Mucosa of rectum (tissue), 2 donors: ENCODE measurements around the gene NDUFS2.
A peak's percentile ranks its signal among the peaks of the same experiment; 100 is the strongest.
"Not testable (repeated sequence)": the region's sequence is repeated elsewhere in the genome, so short reads cannot be mapped to it uniquely, and the experiment has no call there.

Experiments used
- H3K27ac ChIP-seq, 2 donors: one replicate each; pipeline ENCODE4 v1.7.0; 2013; ENCODE audit warnings: inconsistent platforms in 2 of 2, low read depth in 2 of 2, low read length in 2 of 2
- H3K27me3 ChIP-seq, 2 donors: one replicate each; pipeline ENCODE4 v1.7.0; 2013; ENCODE audit warnings: low read length in 2 of 2; ENCODE audit not compliant: control insufficient read depth in 2 of 2, insufficient read depth in 2 of 2
- H3K36me3 ChIP-seq, 2 donors: one replicate each; pipeline ENCODE4 v1.7.0; 2013; ENCODE audit warnings: low read length in 2 of 2; ENCODE audit not compliant: control insufficient read depth in 2 of 2, insufficient read depth in 2 of 2
- H3K4me1 ChIP-seq, 2 donors: one replicate each; pipeline ENCODE4 v1.7.0; 2013; ENCODE audit warnings: low read length in 2 of 2, mild to moderate bottlenecking in 1 of 2; ENCODE audit not compliant: control insufficient read depth in 2 of 2, insufficient read depth in 2 of 2
- H3K4me3 ChIP-seq, 2 donors: one replicate each; pipeline ENCODE4 v1.7.0; 2013; ENCODE audit warnings: low read length in 2 of 2
- H3K9ac ChIP-seq, 2 donors: one replicate each; pipeline ENCODE4 v1.7.0; 2013; ENCODE audit warnings: low read length in 2 of 2, low read depth in 1 of 2, mild to moderate bottlenecking in 1 of 2
- H3K9me3 ChIP-seq, 2 donors: one replicate each; pipeline ENCODE4 v1.7.0; 2013; ENCODE audit warnings: low read length in 2 of 2; ENCODE audit not compliant: control insufficient read depth in 2 of 2
- donor health status: healthy.
- donor health status: Normal muscosa, but diverticular disease.

The NDUFS2 gene

DNA sequence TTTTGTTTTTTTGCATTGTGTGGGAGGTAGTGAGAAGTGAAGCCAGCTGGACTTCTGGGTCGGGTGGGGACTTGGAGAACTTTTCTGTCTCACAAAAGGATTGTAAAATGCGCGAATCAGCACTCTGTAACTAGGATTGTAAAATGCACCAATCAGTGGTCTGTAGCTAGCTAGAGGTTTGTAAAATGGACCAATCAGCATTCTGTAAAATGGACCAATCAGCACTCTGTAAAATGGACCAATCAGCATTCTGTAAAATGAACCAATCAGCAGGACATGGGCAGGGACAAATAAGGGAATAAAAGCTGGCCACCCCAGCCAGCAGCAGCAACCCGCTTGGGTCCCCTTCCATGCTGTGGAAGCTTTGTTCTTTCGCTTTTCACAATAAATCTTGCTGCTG is 47.9 kb downstream of the NDUFS2 start:
- not testable (repeated sequence) for H3K9ac ChIP-seq, H3K36me3 ChIP-seq, H3K4me3 ChIP-seq, H3K4me1 ChIP-seq, H3K9me3 ChIP-seq, H3K27ac ChIP-seq, H3K27me3 ChIP-seq

DNA sequence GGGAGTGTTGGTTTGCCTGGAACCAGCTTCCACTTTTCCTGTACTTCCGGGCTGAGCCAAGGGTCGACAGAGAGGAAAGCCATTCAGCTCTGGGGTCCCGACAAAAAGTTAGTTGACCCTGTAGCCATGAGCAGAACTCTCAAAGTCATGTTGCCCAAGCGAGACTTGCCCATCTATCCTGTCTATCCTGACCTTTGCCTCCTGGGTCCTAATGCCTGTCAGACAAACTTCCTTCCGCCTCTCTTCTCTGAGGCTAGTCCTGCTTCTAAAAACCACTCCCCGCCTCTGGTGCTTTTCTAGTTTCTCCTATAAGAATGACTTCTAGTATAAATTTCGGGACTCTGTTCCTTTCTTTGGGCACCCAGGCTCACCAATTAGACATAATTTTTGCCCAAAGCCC is 48.7 kb downstream of the NDUFS2 start:
- Histone ChIP-seq H3K9me3 (peaks cover 0 to 4% of the 10 kb centered on the region in 2 donors), H3K4me1 (no peaks in the 10 kb centered on the region), H3K4me3 (no peak overlapping the region), H3K27ac (no peak overlapping the region), H3K36me3 (no peaks in the 10 kb centered on the region), H3K9ac (no peak overlapping the region), H3K27me3 (no peaks in the 10 kb centered on the region)

DNA sequence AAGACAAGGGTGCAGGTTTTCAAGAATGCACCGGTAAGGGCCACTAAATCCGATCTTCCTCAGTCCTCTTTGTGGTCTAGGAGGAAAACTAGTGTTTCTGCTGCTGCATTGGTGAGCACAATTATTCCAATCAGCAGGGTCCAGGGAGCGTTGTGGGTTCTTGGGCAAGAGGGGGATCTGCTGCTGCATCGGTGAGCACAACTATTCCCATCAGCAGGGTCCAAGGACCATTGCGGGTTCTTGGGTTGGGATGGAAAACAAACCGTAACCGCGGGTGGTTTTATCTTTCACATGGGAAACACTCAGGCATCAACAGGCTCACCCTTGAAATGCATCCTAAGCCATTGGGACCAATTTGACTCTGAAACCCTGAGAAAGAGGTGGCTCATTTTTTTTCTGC is 49.4 kb downstream of the NDUFS2 start:
- Histone ChIP-seq H3K36me3 (no peaks in the 10 kb centered on the region), H3K4me3 (no peak overlapping the region), H3K27me3 (no peaks in the 10 kb centered on the region), H3K9me3 (peaks cover 0 to 4% of the 10 kb centered on the region in 2 donors), H3K27ac (no peak overlapping the region), H3K9ac (no peak overlapping the region), H3K4me1 (no peaks in the 10 kb centered on the region)

DNA sequence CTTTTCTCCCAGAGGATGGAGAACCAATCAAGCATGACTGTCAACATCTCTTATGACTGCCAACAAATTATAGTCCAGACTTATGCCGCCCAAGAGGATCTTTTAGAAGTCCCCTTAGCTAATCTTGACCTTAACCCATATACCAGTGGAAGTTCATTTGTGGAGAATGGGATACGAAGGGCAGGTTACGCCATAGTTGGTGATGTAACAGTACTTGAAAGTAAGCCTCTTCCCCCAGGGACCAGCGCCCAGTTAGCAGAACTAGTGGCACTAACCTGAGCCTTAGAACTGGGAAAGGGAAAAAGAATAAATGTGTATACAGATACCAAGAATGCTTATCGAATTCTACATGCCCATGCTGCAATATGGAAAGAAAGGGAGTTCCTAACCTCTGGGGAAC is 53.1 kb downstream of the NDUFS2 start:
- H3K4me3 ChIP-seq, H3K9ac ChIP-seq, H3K27ac ChIP-seq, H3K4me1 ChIP-seq, H3K9me3 ChIP-seq, H3K36me3 ChIP-seq: not testable (repeated sequence)
- H3K27me3 ChIP-seq: peaks cover 11 to 16% of the 10 kb centered on the region in 2 donors

DNA sequence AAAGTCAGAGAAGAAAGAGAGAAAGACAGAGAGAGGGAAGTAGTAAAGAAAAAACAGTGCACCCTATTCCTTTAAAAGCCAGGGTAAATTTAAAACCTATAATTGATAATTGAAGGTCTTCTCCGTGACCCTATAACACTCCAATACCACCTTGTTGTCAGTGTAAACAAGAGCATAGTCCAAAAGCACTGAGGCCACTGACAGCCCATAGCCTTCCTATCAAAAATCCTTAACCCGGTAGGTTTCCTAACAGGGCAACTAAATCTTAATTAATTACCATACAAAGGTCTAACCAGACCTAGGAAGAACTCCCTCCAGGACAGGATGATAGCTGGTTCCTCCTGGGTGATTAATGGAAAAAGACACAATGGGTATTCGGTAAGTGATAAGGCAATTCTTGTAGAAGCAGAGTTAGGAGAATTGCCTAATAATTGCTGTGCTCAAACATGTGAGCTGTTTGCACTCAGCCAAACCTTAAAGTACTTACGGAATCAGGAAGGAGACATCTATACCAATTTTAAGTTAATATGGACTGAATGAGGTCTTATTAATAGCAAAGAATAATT is 53.9 kb downstream of the NDUFS2 start:
- not testable (repeated sequence) for H3K4me1 ChIP-seq, H3K27ac ChIP-seq, H3K9me3 ChIP-seq, H3K4me3 ChIP-seq, H3K36me3 ChIP-seq, H3K9ac ChIP-seq
- H3K27me3 ChIP-seq: peaks cover 16 to 17% of the 10 kb centered on the region in 2 donors

DNA sequence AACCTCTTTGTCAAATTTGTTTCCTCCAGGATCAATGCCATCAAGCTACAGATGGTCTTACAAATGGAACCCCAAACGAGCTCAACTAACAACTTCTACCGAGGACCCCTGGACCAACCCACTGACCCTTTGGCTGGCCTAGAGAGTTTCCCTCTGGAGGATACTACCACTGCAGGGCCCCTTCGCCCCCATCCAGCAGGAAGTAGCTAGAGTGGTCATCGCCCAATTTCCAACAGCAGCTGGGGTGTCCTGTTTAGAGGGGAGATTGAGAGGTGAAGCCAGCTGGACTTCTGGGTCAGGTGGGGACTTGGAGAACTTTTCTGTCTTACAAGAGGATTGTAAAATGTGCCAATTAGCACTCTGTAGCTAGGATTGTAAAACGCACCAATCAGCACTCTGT is 54.9 kb downstream of the NDUFS2 start:
- H3K9ac ChIP-seq, H3K4me3 ChIP-seq, H3K36me3 ChIP-seq, H3K9me3 ChIP-seq, H3K4me1 ChIP-seq, H3K27ac ChIP-seq: not testable (repeated sequence)
- peaks cover 21 to 24% of the 10 kb centered on the region in 2 donors for H3K27me3 ChIP-seq

DNA sequence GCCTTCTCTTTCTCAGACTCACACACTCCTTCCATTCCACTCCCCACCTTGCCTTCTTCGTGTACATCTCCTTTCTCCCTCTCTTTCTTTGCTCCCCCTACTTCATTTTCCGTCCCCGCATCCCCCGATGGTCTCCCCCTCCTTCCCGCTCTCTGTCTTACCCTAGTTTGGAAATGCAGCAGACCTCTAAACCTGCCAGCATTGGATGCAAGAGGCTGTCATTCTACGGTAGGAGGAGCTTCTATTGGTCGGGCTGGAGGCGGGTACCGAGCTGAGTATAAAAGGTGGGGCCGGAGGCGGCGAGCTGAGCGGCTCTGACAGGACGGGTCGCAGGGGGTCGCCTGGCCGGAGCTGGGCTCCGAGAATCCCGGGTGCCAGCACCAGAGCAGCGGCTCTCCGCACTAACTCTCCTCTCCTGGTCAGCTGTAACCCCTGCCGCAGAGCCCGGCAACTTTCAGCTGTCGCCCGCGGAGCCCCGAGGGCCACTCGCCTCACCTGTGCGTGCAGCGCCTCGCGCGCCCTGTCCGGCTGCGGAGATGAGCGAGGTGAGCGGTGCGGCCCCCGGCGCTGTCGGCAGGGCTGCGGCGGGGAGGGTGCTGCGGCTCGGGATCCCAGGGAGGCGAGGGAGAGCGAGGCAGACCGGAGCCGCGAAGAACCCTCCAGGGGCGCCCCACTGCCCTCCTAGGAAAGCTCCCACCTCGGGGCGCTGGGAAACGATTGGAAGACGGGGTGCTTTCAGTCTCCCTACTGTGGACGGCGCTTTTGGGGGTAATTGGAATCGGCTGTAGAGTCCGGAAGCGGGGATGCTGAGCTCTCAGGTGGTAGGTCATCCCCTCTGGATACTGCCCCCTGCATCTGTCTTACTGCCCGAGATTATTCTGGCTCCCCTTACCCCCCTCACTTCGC is 56.5 kb downstream of the NDUFS2 start, which contains the start of gene PCP4L1:
TSS of gene PCP4L1 (plus strand) at position 307 of the 906 bp plus-strand sequence. CDS start at position 537, 230 bp downstream.
- Histone ChIP-seq H3K9me3 (no peaks in the 10 kb centered on the region), H3K27ac (peak within 1 kb of the TSS in 1 of 2 donors; percentile 16), H3K36me3 (no peaks in the 10 kb centered on the region), H3K4me3 (peak within 1 kb of the TSS; percentile 45 to 65), H3K27me3 (peaks cover 21 to 24% of the 10 kb centered on the region in 2 donors), H3K9ac (no peak within 1 kb of the TSS), H3K4me1 (peaks cover 2 to 4% of the 10 kb centered on the region in 2 donors)

DNA sequence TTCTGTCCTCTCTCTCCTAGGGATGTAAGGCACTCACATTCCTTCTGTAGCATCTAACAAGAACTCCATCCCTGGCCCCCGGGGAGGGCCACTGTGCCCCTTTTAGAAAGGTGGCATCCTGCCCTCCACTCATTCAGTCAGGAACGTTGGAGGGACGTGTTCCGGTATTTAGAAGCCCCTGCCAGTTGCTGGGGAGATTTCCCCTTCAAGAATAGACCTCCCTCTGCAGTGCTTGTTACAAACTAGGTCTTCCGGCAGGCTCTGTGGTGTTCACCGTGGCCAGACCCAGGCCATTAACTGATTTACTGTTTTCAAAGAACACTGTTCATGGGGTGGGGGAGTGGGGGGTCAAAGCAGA is 57.2 kb downstream of the NDUFS2 start:
- Histone ChIP-seq H3K9me3 (no peaks in the 10 kb centered on the region), H3K27me3 (peaks cover 21 to 24% of the 10 kb centered on the region in 2 donors), H3K4me3 (peak overlapping the region in 1 of 2 donors; percentile 45), H3K4me1 (peaks cover 2 to 4% of the 10 kb centered on the region in 2 donors), H3K9ac (no peak overlapping the region), H3K36me3 (no peaks in the 10 kb centered on the region), H3K27ac (no peak overlapping the region)

DNA sequence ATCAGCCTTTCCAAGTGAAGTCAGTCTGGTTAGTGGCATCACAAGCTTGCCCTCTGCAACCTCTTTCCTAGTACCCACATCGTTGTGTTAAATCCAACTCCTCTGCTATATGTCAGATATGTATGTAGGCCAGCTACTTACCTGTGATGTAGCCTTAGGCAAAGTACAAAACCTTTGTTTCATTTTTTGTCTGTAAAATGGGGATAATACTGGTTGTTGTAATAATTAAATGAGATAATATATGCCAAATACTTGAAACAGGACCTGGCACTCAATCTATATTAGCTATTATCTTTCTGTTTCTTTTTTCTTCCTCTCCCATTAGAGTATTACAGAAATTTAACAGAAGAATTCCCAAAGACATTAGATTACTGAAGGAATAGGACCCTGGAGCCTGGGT is 57.6 kb downstream of the NDUFS2 start:
- Histone ChIP-seq H3K9ac (no peak overlapping the region), H3K4me3 (no peak overlapping the region)

DNA sequence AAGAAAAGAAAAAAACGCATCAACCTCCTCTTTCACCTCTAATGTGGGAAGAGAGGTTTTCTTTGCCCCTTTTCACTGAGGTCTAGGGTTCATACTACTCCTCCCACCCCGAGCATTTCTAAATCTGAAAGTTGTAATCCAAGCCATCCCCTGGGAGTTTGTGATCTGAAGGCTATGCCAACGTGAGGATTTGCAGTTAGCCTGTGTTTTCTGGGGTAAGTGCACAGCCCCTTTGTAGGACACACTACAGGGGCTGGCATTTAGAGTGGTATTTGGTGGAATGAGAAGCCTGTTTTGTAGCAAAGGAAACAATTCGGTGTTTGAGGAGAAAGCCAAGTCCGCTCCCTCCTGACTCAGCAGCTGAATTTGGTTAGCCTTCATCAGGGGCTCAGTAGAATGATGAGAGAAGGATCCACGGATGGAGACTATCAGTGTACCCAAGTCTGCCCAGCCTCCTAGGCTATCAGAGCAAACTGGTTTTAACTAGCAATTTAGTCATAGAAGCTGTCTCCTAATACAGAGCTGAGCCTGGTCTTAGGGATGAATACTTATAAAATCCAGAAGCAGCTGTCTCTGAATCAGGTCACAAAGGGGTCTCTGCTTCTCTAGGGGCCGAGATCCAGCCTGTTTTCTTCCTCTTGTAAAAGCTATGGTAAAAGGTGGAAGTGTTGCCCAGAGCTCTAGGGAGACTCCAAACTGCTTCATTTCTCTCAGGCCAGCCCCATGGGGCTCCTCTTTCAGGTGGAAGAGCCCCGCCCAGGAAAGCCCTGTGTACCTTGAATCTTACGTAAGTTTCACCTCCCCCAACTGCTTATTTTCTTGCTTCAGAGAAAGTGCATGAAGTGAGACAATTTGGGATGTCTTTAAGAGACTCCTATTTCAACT is 58.5 kb downstream of the NDUFS2 start:
- Histone ChIP-seq H3K4me3 (no peak overlapping the region), H3K9ac (no peak overlapping the region), H3K4me1 (peaks cover 2 to 4% of the 10 kb centered on the region in 2 donors), H3K27me3 (peaks cover 21 to 24% of the 10 kb centered on the region in 2 donors), H3K9me3 (no peaks in the 10 kb centered on the region), H3K27ac (no peak overlapping the region), H3K36me3 (no peaks in the 10 kb centered on the region)

More for the DNA sequence above, 57.6 kb downstream of the NDUFS2 start:
- Histone ChIP-seq H3K9me3 (no peaks in the 10 kb centered on the region), H3K36me3 (no peaks in the 10 kb centered on the region), H3K27me3 (peaks cover 21 to 24% of the 10 kb centered on the region in 2 donors), H3K4me1 (peaks cover 2 to 4% of the 10 kb centered on the region in 2 donors), H3K27ac (no peak overlapping the region)
